DOHH2 (cell line): ENCODE measurements around the gene CTSZ.

Experiments
- EZH2phosphoT487 ChIP-seq: fragments of 200-600 bp; sonication (generic); IDR thresholded peaks from 2 replicates; pipeline ENCODE4 v1.6.1; 2017; ENCODE audit warnings: borderline replicate concordance, mild to moderate bottlenecking, antibody characterized with exemption, low read length, moderate library complexity, mixed read lengths
- TF ChIP-seq, protein P1 (sequence below): fragments of 200-600 bp; sonication (generic); IDR thresholded peaks from one replicate; pipeline ENCODE4 v1.5.1; 2014; ENCODE audit warnings: antibody characterized with exemption, mild to moderate bottlenecking, low read depth, low read length; ENCODE audit not compliant: poor library complexity, severe bottlenecking

DNA sequence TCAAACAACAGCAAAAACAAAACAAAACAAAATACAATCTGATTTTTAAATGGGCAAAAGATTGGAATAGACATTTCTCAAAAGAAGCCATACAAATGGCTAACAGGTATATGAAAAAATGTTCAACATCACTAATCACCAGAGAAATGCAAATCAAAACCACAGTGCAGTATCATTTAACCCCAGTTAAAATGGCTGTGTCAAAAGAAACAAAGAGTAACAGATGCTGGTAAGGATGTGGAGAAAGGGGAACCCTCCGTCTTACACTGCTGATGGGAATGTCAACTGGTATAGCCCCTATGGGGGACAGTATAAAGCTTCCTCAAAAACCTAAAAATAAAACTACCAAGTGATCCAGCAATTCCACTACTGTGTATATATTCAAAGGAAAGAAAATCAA lies 36.9 kb downstream of the CTSZ start:
- TF ChIP-seq, protein P1, sequence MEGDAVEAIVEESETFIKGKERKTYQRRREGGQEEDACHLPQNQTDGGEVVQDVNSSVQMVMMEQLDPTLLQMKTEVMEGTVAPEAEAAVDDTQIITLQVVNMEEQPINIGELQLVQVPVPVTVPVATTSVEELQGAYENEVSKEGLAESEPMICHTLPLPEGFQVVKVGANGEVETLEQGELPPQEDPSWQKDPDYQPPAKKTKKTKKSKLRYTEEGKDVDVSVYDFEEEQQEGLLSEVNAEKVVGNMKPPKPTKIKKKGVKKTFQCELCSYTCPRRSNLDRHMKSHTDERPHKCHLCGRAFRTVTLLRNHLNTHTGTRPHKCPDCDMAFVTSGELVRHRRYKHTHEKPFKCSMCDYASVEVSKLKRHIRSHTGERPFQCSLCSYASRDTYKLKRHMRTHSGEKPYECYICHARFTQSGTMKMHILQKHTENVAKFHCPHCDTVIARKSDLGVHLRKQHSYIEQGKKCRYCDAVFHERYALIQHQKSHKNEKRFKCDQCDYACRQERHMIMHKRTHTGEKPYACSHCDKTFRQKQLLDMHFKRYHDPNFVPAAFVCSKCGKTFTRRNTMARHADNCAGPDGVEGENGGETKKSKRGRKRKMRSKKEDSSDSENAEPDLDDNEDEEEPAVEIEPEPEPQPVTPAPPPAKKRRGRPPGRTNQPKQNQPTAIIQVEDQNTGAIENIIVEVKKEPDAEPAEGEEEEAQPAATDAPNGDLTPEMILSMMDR = no peak
- TF ChIP-seq EZH2phosphoT487 = no peak
